ENCODE results near the gene PLCD3. TPM values are rescaled to one million over a fixed set of nuclear protein-coding genes. Genes with fewer than 3 reads are reported as not detected.

The PLCD3 gene
- total and polyA plus RNA-seq, 2 of the 13 experiments (the other 11 are each of a cell fraction or from before 2014, with no cell fraction given) = 11.3 to 39.1 TPM

DNA sequence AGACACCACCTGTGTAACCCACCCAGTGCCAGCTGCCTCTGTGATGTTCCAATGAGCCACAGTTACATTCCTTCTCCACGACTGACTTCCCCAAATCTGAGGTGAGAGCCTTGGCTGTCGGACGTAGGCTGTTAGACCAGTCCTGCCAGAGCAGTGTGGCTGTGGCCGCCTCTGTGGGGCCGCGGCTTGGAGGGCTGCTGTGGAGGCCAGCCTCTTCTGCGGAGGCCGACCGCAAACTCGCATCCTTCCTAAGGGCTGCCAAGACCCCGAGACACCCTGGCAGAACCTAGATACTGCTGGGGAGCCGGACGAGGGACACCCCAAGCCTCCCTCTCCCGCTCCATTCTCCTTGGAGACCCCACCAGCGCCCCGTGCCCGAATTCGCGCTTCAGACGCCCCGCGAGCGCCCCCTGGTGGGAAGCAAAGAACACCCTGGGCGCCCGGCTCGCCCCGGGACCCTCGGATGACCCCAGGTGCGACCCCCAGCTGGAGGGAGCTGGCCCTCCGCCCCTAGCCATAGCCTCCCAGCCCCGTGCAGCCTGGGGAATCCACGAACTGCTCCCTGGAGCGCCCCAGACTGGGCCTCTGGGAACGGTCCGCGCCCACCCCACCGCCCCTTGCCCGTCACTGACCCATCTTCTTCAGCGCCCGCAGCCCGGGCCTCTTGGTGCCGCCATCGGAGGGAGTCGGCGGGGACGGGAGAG, 547 bp downstream of the PLCD3 start (continued):
- TF ChIP-seq DNMT3B (CRISPR knock-in tag; conservative IDR thresholded peaks at IDR 0.05) = no peak
- TF ChIP-seq, protein P1, sequence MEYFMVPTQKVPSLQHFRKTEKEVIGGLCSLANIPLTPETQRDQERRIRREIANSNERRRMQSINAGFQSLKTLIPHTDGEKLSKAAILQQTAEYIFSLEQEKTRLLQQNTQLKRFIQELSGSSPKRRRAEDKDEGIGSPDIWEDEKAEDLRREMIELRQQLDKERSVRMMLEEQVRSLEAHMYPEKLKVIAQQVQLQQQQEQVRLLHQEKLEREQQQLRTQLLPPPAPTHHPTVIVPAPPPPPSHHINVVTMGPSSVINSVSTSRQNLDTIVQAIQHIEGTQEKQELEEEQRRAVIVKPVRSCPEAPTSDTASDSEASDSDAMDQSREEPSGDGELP (IDR thresholded peaks at IDR 0.05; ENCODE audit: borderline replicate concordance, low read depth) = peak; percentile 37; the same call in 1 of the 2 replicates
- no peak for TF ChIP-seq THYN1 (CRISPR knock-in tag; IDR thresholded peaks at IDR 0.05; ENCODE audit: borderline replicate concordance, low read depth)
- TF ChIP-seq HIVEP1 (CRISPR knock-in tag; IDR thresholded peaks at IDR 0.05) = no peak
- peak; percentile 98 for TF ChIP-seq ZBTB7B (CRISPR knock-in tag; IDR thresholded peaks at IDR 0.05)
- TF ChIP-seq ZNF777 (CRISPR knock-in tag; IDR thresholded peaks at IDR 0.05) = 0 out of 2 replicates have a peak, but pooled peaks have one; percentile 8
- no peak for TF ChIP-seq PLRG1 (conservative IDR thresholded peaks at IDR 0.05)
- no peak for TF ChIP-seq REPIN1 (CRISPR knock-in tag; IDR thresholded peaks at IDR 0.05; ENCODE audit: borderline replicate concordance, low read depth)
- no peak for TF ChIP-seq NR2F2 (IDR thresholded peaks at IDR 0.05; ENCODE audit: borderline replicate concordance, low read depth)
- no peak for TF ChIP-seq ZNF546 (CRISPR knock-in tag; conservative IDR thresholded peaks at IDR 0.05)
- TF ChIP-seq, protein P2, sequence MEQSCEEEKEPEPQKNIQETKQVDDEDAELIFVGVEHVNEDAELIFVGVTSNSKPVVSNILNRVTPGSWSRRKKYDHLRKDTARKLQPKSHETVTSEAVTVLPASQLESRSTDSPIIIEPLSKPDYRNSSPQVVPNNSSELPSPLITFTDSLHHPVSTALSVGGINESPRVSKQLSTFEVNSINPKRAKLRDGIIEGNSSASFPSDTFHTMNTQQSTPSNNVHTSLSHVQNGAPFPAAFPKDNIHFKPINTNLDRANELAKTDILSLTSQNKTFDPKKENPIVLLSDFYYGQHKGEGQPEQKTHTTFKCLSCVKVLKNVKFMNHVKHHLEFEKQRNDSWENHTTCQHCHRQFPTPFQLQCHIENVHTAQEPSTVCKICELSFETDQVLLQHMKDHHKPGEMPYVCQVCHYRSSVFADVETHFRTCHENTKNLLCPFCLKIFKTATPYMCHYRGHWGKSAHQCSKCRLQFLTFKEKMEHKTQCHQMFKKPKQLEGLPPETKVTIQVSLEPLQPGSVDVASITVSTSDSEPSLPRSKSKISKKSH (CRISPR knock-in tag; IDR thresholded peaks at IDR 0.05; ENCODE audit: borderline replicate concordance) = peak; percentile 26; the same call in 1 of the 2 replicates
- 0 out of 2 replicates have a peak, but pooled peaks have one; percentile 47 for TF ChIP-seq DZIP1 (CRISPR knock-in tag; IDR thresholded peaks at IDR 0.05)
- no peak for TF ChIP-seq BATF2 (CRISPR knock-in tag; IDR thresholded peaks at IDR 0.05)
- TF ChIP-seq SPEN (CRISPR knock-in tag; IDR thresholded peaks at IDR 0.05; ENCODE audit: low read depth) = 0 out of 2 replicates have a peak, but pooled peaks have one; percentile 14
- no peak for TF ChIP-seq ZC3H4 (CRISPR knock-in tag; IDR thresholded peaks at IDR 0.05; ENCODE audit: borderline replicate concordance)
- TF ChIP-seq ZHX1 (CRISPR knock-in tag; IDR thresholded peaks at IDR 0.05; ENCODE audit: low read depth) = no peak
- TF ChIP-seq, protein P3, sequence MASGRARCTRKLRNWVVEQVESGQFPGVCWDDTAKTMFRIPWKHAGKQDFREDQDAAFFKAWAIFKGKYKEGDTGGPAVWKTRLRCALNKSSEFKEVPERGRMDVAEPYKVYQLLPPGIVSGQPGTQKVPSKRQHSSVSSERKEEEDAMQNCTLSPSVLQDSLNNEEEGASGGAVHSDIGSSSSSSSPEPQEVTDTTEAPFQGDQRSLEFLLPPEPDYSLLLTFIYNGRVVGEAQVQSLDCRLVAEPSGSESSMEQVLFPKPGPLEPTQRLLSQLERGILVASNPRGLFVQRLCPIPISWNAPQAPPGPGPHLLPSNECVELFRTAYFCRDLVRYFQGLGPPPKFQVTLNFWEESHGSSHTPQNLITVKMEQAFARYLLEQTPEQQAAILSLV (CRISPR knock-in tag; IDR thresholded peaks at IDR 0.05; ENCODE audit: borderline replicate concordance) = no peak
